HepG2 (cell line): ENCODE measurements around the gene PTGIR. TPM values are rescaled to one million over a fixed set of nuclear protein-coding genes. Genes with fewer than 3 reads are reported as not detected.
A peak's percentile ranks its signal among the peaks of the same experiment; 100 is the strongest.

Source experiments
- ARID2 ChIP-seq: sonication (generic); formaldehyde crosslinking; IDR thresholded peaks from 2 replicates; pipeline ENCODE4 v1.8.1; 2022; ENCODE audit warnings: mild to moderate bottlenecking, missing genetic modification reagents, borderline replicate concordance
- CAMTA2 ChIP-seq: sonication (generic); formaldehyde crosslinking; IDR thresholded peaks from 2 replicates; pipeline ENCODE4 v1.4.0; 2020; ENCODE audit warnings: mild to moderate bottlenecking, missing genetic modification reagents, borderline replicate concordance
- GTF2F1 ChIP-seq: fragments of 150-350 bp; IDR thresholded peaks from 2 replicates; pipeline ENCODE4 v1.6.1; 2014; ENCODE audit warnings: low read length
- GTF3A ChIP-seq: sonication (generic); formaldehyde crosslinking; conservative IDR thresholded peaks from 2 replicates; pipeline ENCODE4 v1.4.0; 2020; ENCODE audit warnings: mild to moderate bottlenecking, missing genetic modification reagents
- HIVEP1 ChIP-seq: sonication (generic); formaldehyde crosslinking; IDR thresholded peaks from 2 replicates; pipeline ENCODE4 v1.4.0; 2020; ENCODE audit warnings: mild to moderate bottlenecking, missing genetic modification reagents
- HOXA5 ChIP-seq: sonication (generic); formaldehyde crosslinking; IDR thresholded peaks from 2 replicates; pipeline ENCODE4 v1.4.0; 2020; ENCODE audit warnings: missing genetic modification reagents
- HOXA7 ChIP-seq: sonication (generic); formaldehyde crosslinking; IDR thresholded peaks from 2 replicates; pipeline ENCODE4 v1.8.1; 2022; ENCODE audit warnings: mild to moderate bottlenecking, missing genetic modification reagents, moderate library complexity
- IRX3 ChIP-seq: sonication (generic); formaldehyde crosslinking; IDR thresholded peaks from 2 replicates; pipeline ENCODE4 v1.8.1; 2023; ENCODE audit warnings: mild to moderate bottlenecking, low read depth, missing genetic modification reagents, borderline replicate concordance
- JUNB ChIP-seq: sonication (generic); formaldehyde crosslinking; IDR thresholded peaks from 2 replicates; pipeline ENCODE4 v1.8.0; 2022; ENCODE audit warnings: missing genetic modification reagents, mild to moderate bottlenecking, borderline replicate concordance
- JUND ChIP-seq: sonication (generic); formaldehyde crosslinking; IDR thresholded peaks from 2 replicates; pipeline ENCODE4 v1.8.0; 2022; ENCODE audit warnings: mild to moderate bottlenecking, missing genetic modification reagents
- MED1 ChIP-seq: sonication (generic); formaldehyde crosslinking; IDR thresholded peaks from 2 replicates; pipeline ENCODE4 v1.4.0; 2020; ENCODE audit warnings: missing genetic modification reagents
- NAIF1 ChIP-seq: sonication (generic); formaldehyde crosslinking; IDR thresholded peaks from 2 replicates; pipeline ENCODE4 v1.5.0; 2020; ENCODE audit warnings: mild to moderate bottlenecking, missing genetic modification reagents, borderline replicate concordance
- PHF8 ChIP-seq: sonication (generic); formaldehyde crosslinking; IDR thresholded peaks from 2 replicates; pipeline ENCODE4 v1.5.0; 2020; ENCODE audit warnings: missing genetic modification reagents
- SMAD1 ChIP-seq: sonication (generic); formaldehyde crosslinking; IDR thresholded peaks from 2 replicates; pipeline ENCODE4 v1.4.0; 2020; ENCODE audit warnings: missing genetic modification reagents, low read depth, mild to moderate bottlenecking, borderline replicate concordance
- SOX5 ChIP-seq: IDR thresholded peaks from 2 replicates; pipeline ENCODE4 v1.6.1; 2016; ENCODE audit warnings: borderline replicate concordance
- ZNF124 ChIP-seq: sonication (generic); formaldehyde crosslinking; IDR thresholded peaks from 2 replicates; pipeline ENCODE4 v1.4.0; 2020; ENCODE audit warnings: missing genetic modification reagents
- ZNF274 ChIP-seq: sonication (generic); formaldehyde crosslinking; IDR thresholded peaks from 2 replicates; pipeline ENCODE4 v1.5.1; 2020; ENCODE audit warnings: mild to moderate bottlenecking, missing genetic modification reagents
- ZNF280D ChIP-seq: sonication (generic); formaldehyde crosslinking; IDR thresholded peaks from 2 replicates; pipeline ENCODE4 v1.5.1; 2020; ENCODE audit warnings: mild to moderate bottlenecking, missing genetic modification reagents
- ZNF329 ChIP-seq: sonication (generic); formaldehyde crosslinking; IDR thresholded peaks from 2 replicates; pipeline ENCODE4 v1.9.0; 2021; ENCODE audit warnings: low read depth, mild to moderate bottlenecking, missing genetic modification reagents
- ZNF331 ChIP-seq: sonication (generic); formaldehyde crosslinking; IDR thresholded peaks from 2 replicates; pipeline ENCODE4 v1.4.0; 2020; ENCODE audit warnings: missing genetic modification reagents
- ZNF720 ChIP-seq: sonication (generic); formaldehyde crosslinking; IDR thresholded peaks from 2 replicates; pipeline ENCODE4 v1.4.0; 2020; ENCODE audit warnings: missing genetic modification reagents
- ZSCAN29 ChIP-seq: sonication (generic); formaldehyde crosslinking; conservative IDR thresholded peaks from 2 replicates; pipeline ENCODE4 v1.4.0; 2020; ENCODE audit warnings: mild to moderate bottlenecking, missing genetic modification reagents
- polyA plus RNA-seq, 8 experiments: library from polyadenylated mRNA; depleted of rRNA in 3 of 8; stranded (reverse) in 7 of 8; unstranded in 1 of 8; fragments of >200 nt; fragmentation: Illumina TruSeq in 4 of 8; extraction: Trizol in 4 of 8; gene quantifications; 2 replicates each; pipeline versions ENCODE4 v1.2.1 to v1.2.3, GENCODE V29; 2011 to 2016; ENCODE audit warnings: low read depth in 4 of 8, missing spikeins in 1 of 8, mixed read lengths in 1 of 8; ENCODE audit not compliant: insufficient read depth in 1 of 8
- total RNA-seq, 5 experiments: library from RNA; depleted of rRNA; stranded (reverse); fragments of >200 nt; fragmentation: Illumina TruSeq; extraction: Trizol; gene quantifications; 2 replicates each; pipeline ENCODE4 v1.2.3, GENCODE V29; 2016; ENCODE audit warnings: low read depth in 1 of 5
- TF ChIP-seq, protein P1 (sequence below): sonication (generic); formaldehyde crosslinking; IDR thresholded peaks from 2 replicates; pipeline ENCODE4 v1.5.0; 2020; ENCODE audit warnings: missing genetic modification reagents
- TF ChIP-seq, protein P2 (sequence below): fragments of 450-650 bp; IDR thresholded peaks from 2 replicates; pipeline ENCODE4 v1.6.1; 2017; ENCODE audit warnings: mild to moderate bottlenecking

PTGIR gene
- total and polyA plus RNA-seq, 2 of the 13 experiments (the other 11 are each of a cell fraction or from before 2014, with no cell fraction given): not detected

DNA sequence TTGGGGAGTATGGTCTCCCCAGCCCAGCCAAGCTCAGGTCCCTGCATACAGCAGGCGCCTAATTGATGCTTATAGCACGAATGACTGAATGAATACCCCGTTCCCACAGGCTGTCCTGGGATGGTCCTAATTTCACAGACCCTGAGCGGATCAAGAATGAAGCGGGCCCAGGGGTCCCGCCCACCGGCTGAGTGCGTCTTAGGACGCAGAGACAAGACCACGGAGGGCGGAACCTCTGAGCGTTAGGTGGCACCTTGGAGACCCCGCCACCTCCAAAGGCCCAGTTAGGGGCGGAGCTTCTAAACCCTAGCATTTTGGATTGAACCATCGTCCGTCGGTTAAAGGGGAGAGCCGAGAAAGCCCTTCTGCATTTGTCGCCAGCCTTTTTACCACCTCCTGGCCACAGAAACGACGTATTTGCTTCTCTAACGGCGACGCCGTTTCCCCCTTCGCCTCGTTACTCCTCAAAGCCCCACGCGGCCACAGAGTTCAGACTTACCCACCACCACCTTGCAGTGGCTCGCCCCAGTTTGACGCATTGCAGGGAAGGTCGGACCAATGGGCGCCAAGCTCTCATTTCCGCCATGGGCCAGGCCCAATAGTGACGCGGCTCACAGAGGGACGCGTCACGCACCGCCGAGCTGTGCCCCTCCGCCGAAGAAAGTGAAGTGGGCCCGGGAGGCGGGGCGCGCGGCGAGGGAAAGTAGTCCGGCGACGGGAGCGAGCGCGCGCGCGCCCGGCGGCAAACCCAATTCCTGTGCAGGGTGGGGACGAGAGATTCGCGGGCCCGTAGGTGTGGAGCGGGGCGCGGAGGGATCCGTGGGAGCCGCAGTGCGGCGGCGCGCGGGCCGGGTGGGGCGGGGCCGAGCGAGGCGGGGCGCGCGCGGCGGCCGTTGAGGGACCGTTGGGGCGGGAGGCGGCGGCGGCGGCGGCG lies 24.2 kb downstream of the PTGIR start (continued):
- no peak for TF ChIP-seq ZNF280D
- TF ChIP-seq ZNF274 (CRISPR knock-in tag): no peak; the same call in 1 of the 2 replicates
- TF ChIP-seq, protein P1, sequence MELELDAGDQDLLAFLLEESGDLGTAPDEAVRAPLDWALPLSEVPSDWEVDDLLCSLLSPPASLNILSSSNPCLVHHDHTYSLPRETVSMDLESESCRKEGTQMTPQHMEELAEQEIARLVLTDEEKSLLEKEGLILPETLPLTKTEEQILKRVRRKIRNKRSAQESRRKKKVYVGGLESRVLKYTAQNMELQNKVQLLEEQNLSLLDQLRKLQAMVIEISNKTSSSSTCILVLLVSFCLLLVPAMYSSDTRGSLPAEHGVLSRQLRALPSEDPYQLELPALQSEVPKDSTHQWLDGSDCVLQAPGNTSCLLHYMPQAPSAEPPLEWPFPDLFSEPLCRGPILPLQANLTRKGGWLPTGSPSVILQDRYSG (CRISPR knock-in tag): no peak
- no peak for TF ChIP-seq HOXA7 (CRISPR knock-in tag)
- TF ChIP-seq GTF3A: no peak
- no peak for TF ChIP-seq ZSCAN29 (CRISPR knock-in tag)
- TF ChIP-seq, protein P2, sequence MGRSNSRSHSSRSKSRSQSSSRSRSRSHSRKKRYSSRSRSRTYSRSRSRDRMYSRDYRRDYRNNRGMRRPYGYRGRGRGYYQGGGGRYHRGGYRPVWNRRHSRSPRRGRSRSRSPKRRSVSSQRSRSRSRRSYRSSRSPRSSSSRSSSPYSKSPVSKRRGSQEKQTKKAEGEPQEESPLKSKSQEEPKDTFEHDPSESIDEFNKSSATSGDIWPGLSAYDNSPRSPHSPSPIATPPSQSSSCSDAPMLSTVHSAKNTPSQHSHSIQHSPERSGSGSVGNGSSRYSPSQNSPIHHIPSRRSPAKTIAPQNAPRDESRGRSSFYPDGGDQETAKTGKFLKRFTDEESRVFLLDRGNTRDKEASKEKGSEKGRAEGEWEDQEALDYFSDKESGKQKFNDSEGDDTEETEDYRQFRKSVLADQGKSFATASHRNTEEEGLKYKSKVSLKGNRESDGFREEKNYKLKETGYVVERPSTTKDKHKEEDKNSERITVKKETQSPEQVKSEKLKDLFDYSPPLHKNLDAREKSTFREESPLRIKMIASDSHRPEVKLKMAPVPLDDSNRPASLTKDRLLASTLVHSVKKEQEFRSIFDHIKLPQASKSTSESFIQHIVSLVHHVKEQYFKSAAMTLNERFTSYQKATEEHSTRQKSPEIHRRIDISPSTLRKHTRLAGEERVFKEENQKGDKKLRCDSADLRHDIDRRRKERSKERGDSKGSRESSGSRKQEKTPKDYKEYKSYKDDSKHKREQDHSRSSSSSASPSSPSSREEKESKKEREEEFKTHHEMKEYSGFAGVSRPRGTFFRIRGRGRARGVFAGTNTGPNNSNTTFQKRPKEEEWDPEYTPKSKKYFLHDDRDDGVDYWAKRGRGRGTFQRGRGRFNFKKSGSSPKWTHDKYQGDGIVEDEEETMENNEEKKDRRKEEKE: no peak
- TF ChIP-seq ZNF720 (CRISPR knock-in tag): no peak
- peak; percentile 99 for TF ChIP-seq CAMTA2
- 0 out of 2 replicates have a peak, but pooled peaks have one; percentile 14 for TF ChIP-seq ZNF329
- TF ChIP-seq ZNF124 (CRISPR knock-in tag): peak; percentile 80
- TF ChIP-seq ZNF331: no peak; the same call in 1 of the 2 replicates
- peak; percentile 69 for TF ChIP-seq PHF8
- TF ChIP-seq SMAD1 (CRISPR knock-in tag): no peak
- TF ChIP-seq SOX5 (CRISPR knock-in tag): peak; percentile 33; the same call in 1 of the 2 replicates
- TF ChIP-seq GTF2F1: no peak
- no peak for TF ChIP-seq JUNB (CRISPR knock-in tag)
- no peak for TF ChIP-seq NAIF1 (CRISPR knock-in tag)
- peak; percentile 42 for TF ChIP-seq MED1 (CRISPR knock-in tag)
- peak; percentile 47; the same call in 1 of the 2 replicates for TF ChIP-seq HIVEP1 (CRISPR knock-in tag)
- TF ChIP-seq JUND: peak; percentile 71; the same call in 1 of the 2 replicates
- TF ChIP-seq ARID2: no peak
- peak; percentile 77; the same call in 1 of the 2 replicates for TF ChIP-seq HOXA5 (CRISPR knock-in tag)
- no peak for TF ChIP-seq IRX3 (CRISPR knock-in tag)
